Activated CD4-positive, alpha-beta T cell treated with anti-CD3 and anti-CD28 coated beads, Interleukin-2, amount 50 U/mL, for 48 hours (primary cell): Measurements from ENCODE around the gene ASNSD1.
A peak's percentile ranks its signal among the peaks of the same experiment; 100 is the strongest.

Experiments
- DNase-seq, 2 experiments: peaks; one replicate each; pipeline ENCODE4 v3.0.0-alpha.2; 2020

Gene ASNSD1

DNA sequence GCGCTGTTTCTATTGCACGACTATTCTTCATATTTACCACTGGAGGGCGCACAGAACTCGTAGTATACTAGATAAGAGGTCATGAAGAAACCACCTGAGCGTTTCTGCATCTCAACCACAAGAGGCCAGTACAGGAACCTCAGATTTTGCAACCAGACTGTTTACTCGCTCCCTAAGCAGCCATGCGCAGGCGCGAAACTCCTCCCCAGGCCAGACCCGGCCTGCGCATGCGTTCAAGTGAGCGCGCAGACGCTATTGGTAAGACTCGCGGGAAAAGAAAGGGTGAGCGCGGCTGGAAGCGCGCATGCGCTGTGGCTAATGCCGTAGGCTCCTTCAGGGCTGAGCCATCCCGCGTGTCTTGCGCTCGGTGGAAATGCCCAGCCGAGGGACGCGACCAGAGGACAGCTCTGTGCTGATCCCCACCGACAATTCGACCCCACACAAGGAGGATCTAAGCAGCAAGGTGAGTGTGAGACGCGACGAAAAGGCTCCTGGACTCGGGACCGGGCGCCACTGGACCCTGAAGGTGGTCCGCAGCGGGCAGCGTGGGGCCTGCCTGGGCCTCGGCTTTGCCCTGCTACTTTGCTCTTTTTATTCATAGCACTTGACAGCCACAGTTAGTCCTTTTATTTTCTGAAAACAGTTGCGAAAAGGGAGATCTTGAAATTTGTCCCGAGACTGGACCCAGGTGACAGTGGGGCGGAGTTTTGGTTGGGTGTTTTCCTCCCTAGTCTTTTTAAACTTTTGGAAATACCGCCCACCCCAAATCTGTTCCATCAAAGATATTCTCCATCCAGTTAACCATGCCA lies at the start of gene ASNSD1:
ASNSD1 (plus strand) TSS at position 312 of the 809 bp plus-strand sequence. CDS start 4,674 bp downstream, outside the sequence.
- DNase-seq: peak; percentile 96 to 97

DNA sequence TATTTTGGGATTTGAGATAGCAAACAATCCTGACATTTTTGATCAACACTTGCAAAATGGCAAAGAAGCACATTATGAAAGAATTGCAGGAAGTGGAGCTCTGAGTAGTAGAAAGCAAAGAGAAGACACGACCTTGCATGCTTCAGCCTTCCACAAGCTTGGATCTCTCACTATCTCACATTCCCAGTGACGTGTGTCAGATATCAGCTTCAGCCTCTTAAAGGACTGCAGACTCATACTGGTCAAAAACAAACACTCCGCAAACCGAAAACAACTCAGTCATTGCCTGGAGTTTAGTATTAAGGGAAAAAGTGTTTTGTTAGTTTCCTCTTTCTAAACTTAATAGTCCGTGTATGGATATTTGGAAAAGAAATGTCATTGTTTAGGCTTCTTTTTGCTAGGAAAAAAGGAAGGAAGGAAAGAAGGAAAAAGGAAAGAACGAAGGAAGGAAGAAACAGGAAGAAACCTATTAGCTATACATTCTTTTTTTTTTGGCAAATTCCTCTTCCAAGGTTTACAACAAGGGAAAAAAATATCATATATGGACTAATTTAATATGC lies 48.1 kb upstream of the ASNSD1 start:
- no peak for DNase-seq

DNA sequence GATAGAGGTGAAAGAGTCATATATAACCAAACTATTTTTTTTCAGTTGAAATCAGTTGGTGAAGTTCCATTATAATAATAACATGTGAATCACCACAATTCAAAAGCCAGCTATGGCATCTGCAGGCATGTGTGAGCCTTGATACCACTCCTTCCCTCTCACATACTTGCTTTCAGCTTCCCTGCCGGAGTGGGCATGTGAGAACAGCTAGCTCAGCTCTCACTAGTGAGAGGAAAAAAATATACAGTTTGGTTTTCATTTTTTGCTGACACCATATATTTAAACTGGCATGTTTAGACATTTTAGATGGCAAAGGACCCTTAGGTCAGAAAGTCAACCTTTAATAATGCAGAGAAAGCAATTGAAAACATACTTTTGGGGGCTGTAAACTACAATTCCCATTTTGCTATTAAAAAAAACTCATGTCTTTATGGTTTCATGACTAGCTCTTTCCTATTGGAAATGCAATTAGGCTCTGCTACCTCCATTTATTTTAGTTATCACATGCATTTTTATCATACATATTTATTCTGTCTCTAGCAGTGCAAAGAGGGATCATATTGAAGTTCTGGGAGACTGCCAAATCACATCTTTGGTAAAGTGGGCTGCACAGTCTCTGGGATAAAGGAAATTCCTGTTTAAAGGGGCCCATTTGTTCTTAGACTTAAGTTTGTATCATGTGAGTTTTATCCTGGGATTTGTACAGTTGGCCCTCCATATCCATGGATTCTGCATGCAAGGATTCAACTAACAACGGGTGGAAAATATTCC lies 47.4 kb upstream of the ASNSD1 start:
- no peak for DNase-seq

DNA sequence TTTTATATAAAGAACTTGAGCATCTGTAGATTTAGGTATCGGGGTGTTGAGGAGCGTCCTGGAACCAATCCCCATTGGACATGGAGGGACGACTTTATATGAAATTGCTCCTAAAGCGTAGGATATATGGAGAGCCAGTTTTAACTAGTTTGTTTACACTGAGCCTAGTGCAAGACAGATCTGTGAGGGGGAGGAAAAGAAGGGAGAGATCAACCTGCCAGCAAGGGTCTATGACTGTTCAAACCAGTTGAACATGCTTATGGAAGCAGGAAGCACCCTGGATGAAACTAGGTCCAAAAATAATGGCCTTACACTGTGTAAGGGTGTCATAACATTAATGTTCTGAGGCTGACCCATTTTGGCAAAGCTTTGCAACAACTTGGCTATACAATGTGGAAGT lies 46.7 kb upstream of the ASNSD1 start:
- no peak for DNase-seq

DNA sequence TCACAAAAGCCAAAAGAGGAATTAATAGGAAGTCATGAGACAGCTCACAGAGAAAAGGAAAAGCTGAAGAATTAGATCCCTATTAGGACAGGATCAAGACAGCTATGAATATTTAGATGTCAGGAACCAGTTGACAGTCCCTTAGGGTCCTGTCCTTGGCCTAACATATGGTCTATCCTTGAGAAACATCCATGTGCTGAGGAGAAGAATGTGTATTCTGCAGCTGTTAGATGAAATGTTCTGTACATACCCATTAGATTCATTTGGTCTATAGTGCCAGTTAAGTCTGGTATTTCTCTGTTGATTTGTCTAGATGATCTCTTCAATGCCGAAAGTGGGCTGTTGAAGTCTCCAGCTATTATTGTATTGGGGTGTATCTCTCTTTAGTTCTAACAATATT lies 43.1 kb upstream of the ASNSD1 start:
- DNase-seq: no peak

DNA sequence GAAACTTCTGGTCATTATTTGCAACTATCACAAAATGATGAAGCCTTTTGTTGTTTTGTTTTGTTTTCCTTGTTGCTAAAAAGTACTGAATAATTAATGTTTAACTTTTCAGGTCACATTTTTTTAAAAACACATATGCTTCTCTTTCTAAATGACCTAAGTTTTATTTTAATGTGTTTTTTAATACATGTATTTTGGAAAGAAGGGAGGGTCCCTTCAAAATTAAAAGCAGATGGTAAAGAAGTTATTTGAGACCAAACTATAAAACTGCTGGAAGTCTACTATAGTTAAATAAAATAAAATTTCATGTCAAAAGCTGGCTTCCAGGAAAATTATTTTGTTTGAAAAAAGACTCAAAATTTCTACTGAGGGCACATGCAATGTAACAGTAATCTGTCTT lies 39.5 kb upstream of the ASNSD1 start:
- DNase-seq: no peak

DNA sequence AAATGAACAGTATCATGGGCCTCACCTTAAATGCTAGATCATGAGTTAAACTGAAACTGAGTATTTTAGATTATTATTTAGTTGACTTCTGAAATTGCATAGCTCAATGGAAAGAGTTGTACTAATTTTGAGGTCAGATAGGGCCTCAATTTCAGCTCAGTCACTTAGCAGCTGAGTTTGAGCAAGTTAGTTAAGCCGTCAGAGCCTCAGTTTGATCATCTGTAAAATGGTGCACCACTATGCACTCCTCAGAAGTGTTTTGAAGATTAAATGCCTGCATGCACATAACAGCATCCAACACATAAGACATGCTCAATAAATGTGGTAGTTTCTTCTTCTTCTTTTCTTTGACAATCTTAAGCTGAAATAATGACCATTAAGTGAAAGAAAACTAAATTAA lies 38.2 kb upstream of the ASNSD1 start:
- DNase-seq: no peak

DNA sequence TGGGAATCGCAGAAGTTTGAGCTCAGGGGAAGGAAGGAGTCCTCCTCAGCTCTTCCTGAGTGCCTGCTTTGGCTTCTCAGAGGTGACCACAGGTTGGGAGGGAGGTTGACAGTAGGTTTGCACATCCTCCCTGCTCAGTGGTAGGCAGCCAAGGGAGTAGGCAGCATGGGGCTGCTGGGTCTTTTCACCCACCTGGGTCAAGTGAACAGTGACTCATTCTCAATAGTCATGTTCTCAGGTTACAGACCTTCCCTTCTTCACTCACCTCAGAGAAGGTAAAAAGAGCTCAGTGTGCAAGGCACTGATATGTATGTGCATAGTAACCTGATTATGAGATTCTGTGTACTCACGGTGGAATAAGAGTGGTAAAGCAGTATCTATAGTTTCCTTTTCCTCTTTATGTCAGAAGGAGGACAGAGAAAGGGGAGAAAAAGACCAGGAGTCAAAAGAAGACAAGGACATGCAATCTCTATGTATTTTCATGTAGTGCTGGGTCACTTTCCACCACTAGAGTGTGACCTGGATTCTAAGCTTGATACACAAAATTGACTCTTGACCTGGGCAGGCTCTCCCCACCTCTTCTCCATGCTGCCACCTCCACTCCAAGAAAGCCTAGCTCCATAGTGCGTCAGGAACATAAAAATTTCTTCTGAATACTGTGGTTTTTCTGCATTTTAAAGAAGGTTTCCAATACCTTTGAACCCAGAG lies 36.5 kb upstream of the ASNSD1 start:
- no peak for DNase-seq

DNA sequence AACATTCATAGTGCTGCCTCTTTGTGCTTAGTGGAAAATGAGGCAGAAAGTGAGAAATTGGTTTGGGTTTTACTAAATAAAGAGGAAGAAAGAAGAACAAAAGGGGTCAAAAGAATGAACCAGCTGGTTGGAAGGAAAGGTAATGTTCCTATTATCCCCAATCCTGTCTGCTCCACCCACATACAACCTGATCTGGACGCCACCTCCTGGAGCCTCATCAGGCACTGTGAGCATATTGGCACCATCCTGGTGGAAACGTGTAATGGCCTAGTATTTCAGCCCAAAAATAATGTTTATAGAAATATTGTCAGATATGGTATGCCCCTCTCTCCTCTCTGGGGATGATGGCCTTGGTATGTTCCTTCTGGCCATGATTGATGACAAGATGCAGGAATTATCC lies 35.6 kb upstream of the ASNSD1 start:
- no peak for DNase-seq

DNA sequence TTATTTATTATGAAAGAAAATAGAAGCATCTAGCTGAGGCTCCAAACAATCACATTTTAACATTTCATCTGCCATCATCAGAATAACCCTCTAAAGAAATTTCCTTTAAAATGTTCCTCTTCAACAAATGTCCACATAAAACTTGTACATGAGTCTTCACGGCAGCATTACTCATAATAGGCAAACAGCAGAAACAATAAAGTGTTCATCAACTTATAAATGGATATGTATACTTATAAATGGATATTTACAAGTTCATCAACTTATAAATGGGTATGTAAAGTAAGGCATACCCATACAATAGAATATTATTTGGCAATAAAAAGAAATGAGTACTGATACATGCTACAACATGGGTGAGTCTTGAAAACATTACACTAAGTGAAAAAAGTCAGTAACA lies 33.5 kb upstream of the ASNSD1 start:
- no peak for DNase-seq

DNA sequence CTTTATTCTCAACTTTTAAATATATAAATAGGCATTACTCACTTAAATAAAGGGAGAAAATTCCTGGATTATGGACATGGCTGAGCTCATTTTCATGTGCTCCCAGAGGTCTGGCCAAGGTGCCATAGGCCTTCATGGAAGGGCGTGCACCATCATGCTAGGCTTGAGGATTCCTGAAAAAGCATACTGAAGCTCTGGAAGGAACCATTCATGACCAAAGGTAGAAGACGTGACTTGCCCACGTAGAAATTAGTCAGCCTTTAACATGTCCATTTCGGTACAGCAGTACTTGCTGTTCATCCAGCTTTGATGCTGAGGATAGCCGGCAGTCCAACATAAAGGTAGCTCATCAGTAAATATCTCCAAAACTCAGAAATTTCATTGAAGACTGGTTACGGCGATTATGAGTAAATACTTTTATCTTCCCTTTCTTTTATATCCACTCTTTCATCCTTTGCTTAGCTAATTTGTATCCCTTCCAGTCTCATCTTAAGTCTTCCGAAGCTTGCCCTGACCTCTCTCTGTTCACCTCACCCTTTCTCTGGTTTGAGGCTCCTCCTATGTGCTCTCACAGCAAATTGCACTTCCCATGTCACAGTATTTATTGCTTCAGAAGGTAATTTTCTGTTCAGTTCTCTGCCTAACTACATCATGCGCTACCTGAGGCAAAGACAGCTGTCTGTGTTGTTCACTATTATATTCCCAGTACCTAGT lies 32.3 kb upstream of the ASNSD1 start:
- DNase-seq: no peak

DNA sequence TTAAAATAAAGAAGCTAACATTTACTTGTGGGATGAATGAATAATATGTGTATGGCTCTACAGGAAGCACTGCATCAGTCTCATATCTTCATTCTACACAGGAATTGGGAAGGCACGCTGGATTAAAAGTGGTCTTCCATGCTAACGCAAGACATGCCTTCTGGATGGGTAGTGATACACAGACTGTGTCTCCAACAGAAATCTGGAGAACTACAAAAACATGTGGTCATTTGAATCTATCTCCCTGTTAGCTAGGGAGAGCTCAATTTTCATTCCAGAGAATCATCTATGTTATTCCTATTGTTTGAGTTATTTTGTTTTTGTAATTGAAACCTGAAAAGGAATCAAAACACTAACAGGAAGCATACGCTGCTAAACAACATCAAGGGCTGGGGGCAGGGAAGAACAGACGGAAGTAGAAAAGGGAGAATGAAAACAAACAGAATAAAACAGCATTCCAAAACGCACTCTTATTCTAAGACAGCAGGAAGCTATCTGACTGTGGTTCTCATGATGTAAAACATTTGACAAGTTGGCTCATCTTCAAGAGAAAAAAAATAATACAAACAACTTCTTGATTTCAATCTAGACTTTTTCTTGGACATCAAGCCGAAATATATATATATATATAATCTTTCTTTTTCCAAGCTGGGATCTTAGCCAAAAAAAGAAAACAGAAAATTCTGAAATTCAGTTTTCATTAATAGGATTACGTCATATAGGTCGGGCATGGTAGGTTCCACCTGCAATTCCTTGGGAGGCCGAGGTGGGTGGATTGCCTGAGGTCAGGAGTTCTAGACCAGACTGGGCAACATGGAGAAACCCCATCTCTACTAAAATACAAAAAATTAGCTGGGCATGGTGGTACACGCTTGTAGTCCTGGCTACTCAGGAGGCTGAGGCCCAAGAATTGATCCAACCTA lies 31.5 kb upstream of the ASNSD1 start:
- DNase-seq: no peak

DNA sequence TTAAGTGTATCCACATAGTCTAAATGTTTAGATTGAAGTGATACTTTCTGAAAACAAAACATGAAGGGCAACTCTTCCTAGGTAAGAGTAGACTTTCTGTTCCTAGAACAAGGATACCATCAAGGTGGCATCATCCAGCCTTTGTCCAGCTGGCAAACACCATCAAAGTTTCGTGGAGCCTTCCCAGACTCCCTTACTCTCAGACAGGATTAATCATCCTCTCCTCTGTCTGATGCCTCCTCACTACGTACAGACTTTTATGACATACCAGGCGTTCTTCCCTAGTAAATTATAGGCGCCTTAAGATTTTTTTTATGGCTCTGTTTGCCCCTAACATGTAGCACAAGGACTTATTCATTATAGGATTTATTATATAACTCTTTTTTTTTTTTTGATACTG lies 29.4 kb upstream of the ASNSD1 start:
- DNase-seq: no peak

DNA sequence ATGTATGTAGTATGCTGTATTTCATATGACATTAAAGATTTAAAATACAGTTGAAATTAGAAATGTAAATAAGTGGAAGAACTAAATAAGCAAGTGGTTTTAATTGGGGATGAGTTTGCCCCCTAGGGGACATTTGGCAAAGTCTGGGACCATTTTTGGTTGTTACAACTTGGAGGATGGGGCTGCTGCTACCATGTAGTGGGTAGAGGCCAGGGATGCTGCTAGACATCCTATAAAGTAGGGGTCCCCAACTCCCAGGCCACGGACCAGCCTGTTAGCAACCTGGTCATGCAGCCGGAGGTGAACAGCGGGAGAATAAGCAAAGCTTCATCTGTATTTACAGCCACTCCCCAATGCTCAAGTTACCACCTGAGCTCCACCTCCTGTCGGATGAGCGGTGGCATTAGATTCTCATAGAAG lies 27.9 kb upstream of the ASNSD1 start:
- peak in 1 of 2 experiments; percentile 15 for DNase-seq

DNA sequence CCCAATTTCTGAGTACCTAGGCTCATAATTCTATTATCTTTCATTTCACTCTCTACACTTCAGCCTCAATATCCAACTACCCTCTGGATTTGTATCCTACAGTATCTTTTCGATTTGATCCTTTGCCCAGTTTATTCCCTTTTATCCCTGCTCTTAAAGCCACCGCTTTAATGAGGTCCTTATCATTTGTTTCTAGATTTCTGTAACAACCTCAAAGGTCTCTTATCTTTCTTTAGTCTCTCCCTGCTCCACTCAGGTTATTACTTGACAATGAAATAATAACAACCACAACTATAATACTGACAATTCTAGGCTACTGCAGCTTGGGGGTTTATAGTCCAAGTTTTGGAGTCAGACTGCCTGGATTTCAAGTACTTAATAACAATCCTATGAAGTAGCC lies 25.9 kb upstream of the ASNSD1 start:
- no peak for DNase-seq

DNA sequence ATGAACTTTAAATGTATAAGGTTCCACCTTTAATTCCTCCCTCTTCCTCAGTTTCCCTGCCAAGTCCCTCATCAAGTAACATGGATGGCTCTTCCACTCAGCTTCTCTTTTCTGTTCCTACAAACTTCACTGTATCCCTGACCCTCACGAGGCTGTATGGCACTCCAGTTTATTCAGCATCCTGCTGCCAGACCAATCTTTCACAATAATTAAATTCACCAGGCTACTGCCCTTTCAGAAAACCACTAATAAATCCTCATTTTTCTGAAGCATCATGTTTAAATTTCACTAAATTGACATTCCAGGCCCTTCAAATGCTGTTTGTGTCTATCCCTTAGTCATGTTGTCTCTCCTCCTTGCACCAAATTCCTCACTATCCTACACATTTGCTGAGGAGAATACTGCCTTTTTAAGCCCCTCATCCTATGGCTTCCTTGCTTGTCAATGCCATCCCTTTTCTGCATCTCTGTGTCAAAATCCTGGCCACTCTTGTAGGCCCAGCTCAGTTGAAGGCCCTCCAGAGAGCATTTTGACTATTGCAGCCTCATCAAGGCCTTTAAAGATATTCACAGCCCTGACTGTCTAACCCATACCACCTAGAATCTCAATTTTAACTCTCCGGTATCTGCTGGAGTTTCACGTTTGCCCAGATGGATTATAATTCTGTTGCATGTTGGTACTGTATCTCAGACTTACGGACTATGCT lies 22.8 kb upstream of the ASNSD1 start:
- DNase-seq: no peak

DNA sequence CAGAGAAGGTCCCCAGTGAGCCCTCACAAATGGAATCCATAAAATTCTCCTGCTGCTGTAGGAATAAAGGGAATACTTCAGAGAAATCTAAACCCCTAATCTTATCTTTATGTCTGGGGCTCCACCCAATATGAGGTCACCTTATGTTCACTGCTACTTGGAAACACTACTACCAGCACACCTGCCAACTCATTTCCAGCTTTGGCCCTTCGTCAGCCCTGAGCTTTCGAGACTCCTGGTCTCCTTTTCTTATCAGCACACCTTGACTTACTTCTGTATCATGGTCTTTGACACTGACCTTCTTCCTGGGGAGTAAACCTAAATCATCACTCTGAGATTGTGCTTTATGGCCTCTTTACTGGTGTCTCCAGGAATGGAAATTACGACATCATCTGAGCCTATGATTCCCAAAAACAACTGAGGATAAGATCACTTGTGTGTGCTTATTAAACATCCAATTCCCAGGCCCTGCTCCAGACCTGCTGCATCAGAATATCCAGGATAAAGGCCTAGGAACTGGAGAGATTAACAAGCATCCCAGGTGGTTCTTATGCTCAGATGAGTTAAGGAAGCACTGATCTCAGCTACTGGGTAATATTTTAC lies 22.2 kb upstream of the ASNSD1 start:
- no peak for DNase-seq

DNA sequence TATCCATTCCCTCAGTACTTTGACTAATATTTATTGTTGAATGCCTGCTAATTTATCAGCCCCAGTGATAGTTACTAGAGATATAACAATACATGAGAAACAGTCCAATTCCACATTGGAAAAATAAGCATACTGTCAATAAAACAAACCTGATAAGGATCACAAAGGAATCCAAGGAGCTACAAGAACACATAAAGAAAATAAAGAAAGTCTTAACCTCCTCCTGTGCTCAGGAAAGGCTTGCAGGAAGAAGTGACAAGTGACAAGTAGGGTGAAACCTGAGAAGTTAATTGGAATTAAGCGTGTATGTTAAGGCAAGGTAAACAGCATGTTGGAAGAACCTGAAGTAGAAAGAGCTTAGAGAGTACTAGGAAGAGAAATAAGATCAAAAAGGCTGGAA lies 20.3 kb upstream of the ASNSD1 start:
- no peak for DNase-seq

DNA sequence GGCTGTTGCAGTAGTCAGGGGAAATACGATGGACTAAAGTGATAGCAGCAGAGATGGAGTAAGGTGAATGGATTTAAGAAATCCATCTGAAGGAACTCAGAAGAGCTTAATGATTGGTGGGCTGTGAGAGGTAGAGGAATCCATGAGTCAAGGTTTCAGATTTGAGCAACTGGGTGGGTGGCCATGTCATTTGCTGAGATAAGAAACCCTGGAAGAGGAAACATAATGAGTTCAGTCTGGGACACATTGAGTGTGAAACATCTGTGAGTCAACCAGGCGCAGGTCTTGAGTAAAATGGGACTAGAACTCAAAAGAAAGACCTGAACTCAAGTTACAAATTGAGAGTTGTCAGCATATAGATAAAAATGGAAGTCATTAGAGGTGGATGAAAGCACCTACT lies 19.7 kb upstream of the ASNSD1 start:
- DNase-seq: peak; percentile 26 to 51

DNA sequence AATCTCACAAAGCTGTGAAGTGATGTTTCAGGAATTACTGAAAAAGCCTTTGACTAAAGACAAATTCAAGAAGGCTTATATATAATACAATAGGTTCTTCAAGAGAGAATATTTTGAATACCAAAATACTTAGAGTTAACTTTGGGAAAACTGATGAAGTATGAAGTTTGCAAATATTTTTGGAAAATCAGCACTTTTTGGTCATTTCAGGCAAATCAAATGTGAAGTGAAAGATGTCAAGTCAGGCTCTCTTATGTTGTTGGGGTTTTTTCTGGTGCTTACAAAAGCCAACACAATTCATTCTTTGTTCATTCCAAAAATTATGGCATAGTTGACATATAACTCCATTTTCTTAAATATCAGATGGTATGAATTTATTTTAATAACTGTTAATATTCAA lies 14.7 kb upstream of the ASNSD1 start:
- no peak for DNase-seq
